H1 (cell line): ENCODE measurements around the gene TAF8. TPM values are rescaled to one million over a fixed set of nuclear protein-coding genes. Genes with fewer than 3 reads are reported as not detected.

Source experiments
- CTCF ChIA-PET: fragments of 300-600 bp; sonication (Branson Sonifier 250); formaldehyde crosslinking; loops from one replicate; lab custom pipeline; 2021; ENCODE audit not compliant: partially characterized antibody; lab: Charles Lee
- POLR2A ChIA-PET: fragments of 300-600 bp; sonication (Branson Sonifier 250); formaldehyde crosslinking; loops from one replicate; lab custom pipeline; 2021; ENCODE audit warnings: inconsistent platforms; ENCODE audit not compliant: partially characterized antibody; lab: Charles Lee
- DNase-seq, 2 experiments: peaks; one replicate each; pipeline versions ENCODE4 v3.0.0 to v3.0.0-alpha.2; 2010 to 2022; ENCODE audit warnings: low spot score in 2 of 2, low read depth in 1 of 2, mixed read lengths in 1 of 2
- FAIRE-seq: peaks from 2 replicates; lab custom pipeline; 2011; peaks lifted over from hg19 to GRCh38; lab: Jason Lieb, UNC
- H2AFZ ChIP-seq: 2 replicates; pipeline ENCODE4 v1.8.1; 2012; ENCODE audit warnings: low read length, inconsistent platforms
- H2AK5ac ChIP-seq: 2 replicates; pipeline ENCODE4 v1.6.1; 2013; ENCODE audit warnings: low read depth, low read length
- H2BK120ac ChIP-seq: replicated peaks from 2 replicates; pipeline ENCODE3; 2013; ENCODE audit warnings: low read depth, low read length, inconsistent platforms
- H2BK12ac ChIP-seq: 2 replicates; pipeline ENCODE4 v1.6.1; 2013; ENCODE audit warnings: low read depth, low read length
- H2BK15ac ChIP-seq: 2 replicates; pipeline ENCODE4 v1.6.1; 2013; ENCODE audit warnings: low read length
- H2BK20ac ChIP-seq: 2 replicates; pipeline ENCODE4 v1.6.1; 2013; ENCODE audit warnings: low read length
- H2BK5ac ChIP-seq: 2 replicates; pipeline ENCODE4 v1.6.1; 2013; ENCODE audit warnings: low read depth, low read length
- H3K14ac ChIP-seq: 2 replicates; pipeline ENCODE4 v1.6.1; 2013; ENCODE audit warnings: inconsistent platforms; ENCODE audit not compliant: insufficient read length
- H3K18ac ChIP-seq: 2 replicates; pipeline ENCODE4 v1.6.1; 2013; ENCODE audit warnings: low read length; ENCODE audit errors: extremely low read depth
- H3K23ac ChIP-seq: 2 replicates; pipeline ENCODE4 v1.6.1; 2013; ENCODE audit warnings: inconsistent platforms; ENCODE audit not compliant: insufficient read length
- H3K23me2 ChIP-seq: 2 replicates; pipeline ENCODE4 v1.6.1; 2013; ENCODE audit warnings: low read depth, low read length
- H3K27ac ChIP-seq: 2 replicates; pipeline ENCODE4 v1.6.1; 2011; ENCODE audit warnings: low read depth, low read length, inconsistent platforms
- H3K27me3 ChIP-seq, 4 experiments: replicated peaks in 1 of 4; 1 replicate in 1 of 4; 2 replicates in 3 of 4; pipeline versions ENCODE4 v1.6.1 to v1.8.1; 2011 to 2013; ENCODE audit warnings: low read length in 3 of 4, mild to moderate bottlenecking in 3 of 4, inconsistent platforms in 2 of 4, mixed read lengths in 2 of 4, moderate library complexity in 1 of 4; ENCODE audit not compliant: control insufficient read depth in 3 of 4, insufficient read depth in 3 of 4; ENCODE audit errors: extremely low read depth in 1 of 4
- H3K36me3 ChIP-seq, 4 experiments: 2 replicates each; pipeline versions ENCODE4 v1.6.1 to v1.8.1; 2011 to 2013; ENCODE audit warnings: mild to moderate bottlenecking in 4 of 4, low read length in 3 of 4, moderate library complexity in 2 of 4, control low read depth in 1 of 4, inconsistent platforms in 1 of 4; ENCODE audit not compliant: insufficient read depth in 4 of 4, control insufficient read depth in 2 of 4
- H3K4ac ChIP-seq: replicated peaks from 2 replicates; pipeline ENCODE3; 2013; ENCODE audit warnings: low read length, low read depth, mixed read lengths, inconsistent platforms; ENCODE audit not compliant: insufficient read length
- H3K4me1 ChIP-seq, 4 experiments: replicated peaks in 1 of 4; 1 replicate in 1 of 4; 2 replicates in 3 of 4; pipeline versions ENCODE4 v1.6.1 to v1.8.1; 2011 to 2013; ENCODE audit warnings: low read length in 3 of 4, inconsistent platforms in 2 of 4, mixed read lengths in 1 of 4; ENCODE audit not compliant: insufficient read depth in 4 of 4, control insufficient read depth in 3 of 4
- H3K4me2 ChIP-seq, 2 experiments: 2 replicates each; pipeline versions ENCODE4 v1.6.1 to v1.8.1; 2011 to 2013; ENCODE audit warnings: low read depth in 2 of 2, low read length in 2 of 2, control low read depth in 1 of 2, inconsistent platforms in 1 of 2, mild to moderate bottlenecking in 1 of 2; ENCODE audit not compliant: insufficient read depth in 1 of 2
- H3K4me3 ChIP-seq, 4 experiments: fragments of 200-600, 300-600 bp in 1 of 4; sonication (generic), shearing (Covaris generic), sonication (Bioruptor Twin) in 1 of 4; 2 replicates each; pipeline versions ENCODE4 v1.5.1 to v1.8.1; 2011 to 2016; ENCODE audit warnings: low read length in 4 of 4, low read depth in 3 of 4, control low read depth in 2 of 4, inconsistent platforms in 2 of 4, mild to moderate bottlenecking in 2 of 4, mixed read lengths in 1 of 4, moderate library complexity in 1 of 4; ENCODE audit not compliant: insufficient read depth in 2 of 4; ENCODE audit errors: extremely low read depth in 1 of 4
- H3K56ac ChIP-seq: replicated peaks from 2 replicates; pipeline ENCODE3; 2013; ENCODE audit warnings: low read depth, mild to moderate bottlenecking, mixed read lengths, low read length, inconsistent platforms; ENCODE audit not compliant: insufficient read length
- H3K79me1 ChIP-seq: 2 replicates; pipeline ENCODE4 v1.6.1; 2013; ENCODE audit warnings: low read depth, low read length, control low read depth
- H3K79me2 ChIP-seq, 2 experiments: 2 replicates each; pipeline versions ENCODE4 v1.6.1 to v1.8.1; 2012 to 2013; ENCODE audit warnings: low read length in 2 of 2, mild to moderate bottlenecking in 2 of 2, inconsistent platforms in 1 of 2; ENCODE audit not compliant: insufficient read depth in 2 of 2, control insufficient read depth in 1 of 2
- H3K9ac ChIP-seq, 4 experiments: replicated peaks in 1 of 4; 1 replicate in 1 of 4; 2 replicates in 3 of 4; pipeline versions ENCODE4 v1.6.1 to v1.8.1; 2011 to 2013; ENCODE audit warnings: low read depth in 3 of 4, low read length in 3 of 4, control low read depth in 2 of 4, mild to moderate bottlenecking in 2 of 4, moderate library complexity in 2 of 4, inconsistent platforms in 1 of 4; ENCODE audit errors: extremely low read depth in 1 of 4
- H3K9me3 ChIP-seq, 2 experiments: 2 replicates each; pipeline versions ENCODE4 v1.6.1 to v1.8.1; 2012 to 2013; ENCODE audit warnings: mild to moderate bottlenecking in 2 of 2, moderate library complexity in 2 of 2, control low read depth in 1 of 2, inconsistent platforms in 1 of 2, low read depth in 1 of 2, low read length in 1 of 2, mixed read lengths in 1 of 2; ENCODE audit not compliant: insufficient read depth in 2 of 2
- H4K20me1 ChIP-seq, 2 experiments: replicated peaks in 1 of 2; 2 replicates each; pipeline versions ENCODE3 to v1.8.1; 2011 to 2013; ENCODE audit warnings: inconsistent platforms in 2 of 2, low read length in 2 of 2, mild to moderate bottlenecking in 1 of 2; ENCODE audit not compliant: insufficient read depth in 2 of 2, control insufficient read depth in 1 of 2
- H4K5ac ChIP-seq: 2 replicates; pipeline ENCODE4 v1.6.1; 2013; ENCODE audit warnings: low read length, low read depth, mixed read lengths, inconsistent platforms; ENCODE audit not compliant: insufficient read length
- H4K8ac ChIP-seq: 2 replicates; pipeline ENCODE4 v1.8.0; 2013; ENCODE audit warnings: mild to moderate bottlenecking, moderate library complexity, low read length, inconsistent platforms; ENCODE audit not compliant: insufficient read depth; ENCODE audit errors: extremely low read depth
- H4K91ac ChIP-seq: replicated peaks from 2 replicates; pipeline ENCODE3; 2013; ENCODE audit warnings: low read length, mixed read lengths, inconsistent platforms; ENCODE audit not compliant: insufficient read length
- ATF3 ChIP-seq: IDR thresholded peaks from 2 replicates; pipeline ENCODE4 v1.6.1; 2011; ENCODE audit warnings: low read depth, mild to moderate bottlenecking, low read length; ENCODE audit not compliant: insufficient read depth
- CHD1 ChIP-seq: IDR thresholded peaks from 2 replicates; pipeline ENCODE4 v1.6.1; 2012; ENCODE audit warnings: low read depth, low read length, improper control_type of control experiment
- CTBP2 ChIP-seq: IDR thresholded peaks from 2 replicates; pipeline ENCODE4 v1.7.0; 2011; ENCODE audit warnings: borderline replicate concordance, mild to moderate bottlenecking, moderate library complexity, mixed read lengths, low read length; ENCODE audit not compliant: insufficient read depth, insufficient read length
- EP300 ChIP-seq, 2 experiments: IDR thresholded peaks; 1 replicate in 1 of 2; 2 replicates in 1 of 2; pipeline ENCODE4 v1.6.1; 2011 to 2012; ENCODE audit warnings: low read depth in 2 of 2, low read length in 2 of 2, mild to moderate bottlenecking in 2 of 2, borderline replicate concordance in 1 of 2, inconsistent platforms in 1 of 2, moderate library complexity in 1 of 2
- EZH2 ChIP-seq: fragments of 200-600 bp; sonication (generic); IDR thresholded peaks from 2 replicates; pipeline ENCODE4 v1.7.1; 2012; ENCODE audit warnings: low read depth, mild to moderate bottlenecking, moderate library complexity, low read length, inconsistent platforms; ENCODE audit not compliant: severe bottlenecking
- JUN ChIP-seq: IDR thresholded peaks from 2 replicates; pipeline ENCODE4 v1.6.1; 2011; ENCODE audit warnings: low read depth, mild to moderate bottlenecking, improper control_type of control experiment, low read length
- KDM1A ChIP-seq: fragments of 200-600, 300-600 bp; sonication (generic); IDR thresholded peaks from 2 replicates; pipeline ENCODE4 v1.7.1; 2016; ENCODE audit warnings: mild to moderate bottlenecking, low read length, borderline replicate concordance
- MAFK ChIP-seq: IDR thresholded peaks from 2 replicates; pipeline ENCODE4 v1.6.1; 2012; ENCODE audit warnings: low read depth, mild to moderate bottlenecking, improper control_type of control experiment, low read length
- RBBP5 ChIP-seq: IDR thresholded peaks from 2 replicates; pipeline ENCODE4 v1.7.1; 2012; ENCODE audit warnings: low read depth, mild to moderate bottlenecking, inconsistent platforms, low read length, moderate library complexity, borderline replicate concordance
- YY1 ChIP-seq: IDR thresholded peaks from 2 replicates; pipeline ENCODE4 v1.6.1; 2011; ENCODE audit warnings: low read depth, mild to moderate bottlenecking, low read length
- WGBS, 2 experiments: shearing (Covaris generic) in 1 of 2; methylation state at CpG; one replicate each; pipeline versions ENCODE4 v1.1.6 to v1.1.7; 2013 to 2015; ENCODE audit warnings: low lambda C conversion rate in 2 of 2, mixed read lengths in 2 of 2, inconsistent platforms in 1 of 2, low coverage in 1 of 2, missing lambda C conversion rate in 1 of 2; ENCODE audit not compliant: insufficient replicate concordance in 2 of 2, insufficient coverage in 1 of 2, insufficient read length in 1 of 2; ENCODE audit errors: extremely low coverage in 1 of 2, missing lambda C conversion rate in 1 of 2; 5-methylcytosine and 5-hydroxymethylcytosine counted together
- polyA plus RNA-seq, 7 experiments: library from polyadenylated mRNA; depleted of rRNA in 3 of 7; stranded (reverse) in 5 of 7; unstranded in 2 of 7; fragments of >200 nt in 5 of 7; fragments of 200-250 nt in 2 of 7; gene quantifications; 1 replicate in 5 of 7; 2 replicates in 1 of 7; 4 replicates in 1 of 7; pipeline versions ENCODE4 v1.2.1 to v1.2.3, GENCODE V29; 2011 to 2013; ENCODE audit warnings: missing spikeins in 2 of 7, mixed read lengths in 2 of 7
- total RNA-seq: library from RNA; stranded (reverse); fragmentation: NEBNext Ultra II Directional; extraction: Animal tissue kit (Norgen Biotek cat#: 25700); gene quantifications from 2 replicates; pipeline ENCODE4 v1.2.1, GENCODE V29; 2021

TAF8 gene
- total and polyA plus RNA-seq, 2 of the 8 experiments (the other 6 are each of a cell fraction or from before 2014, with no cell fraction given), result 32.2 to 34.0 TPM

- Histone ChIP-seq H2BK20ac (no peak overlapping the region), H3K23ac (no peak overlapping the region), H3K4me2 (no peak overlapping the region), H3K18ac (no peak overlapping the region), H3K4me1 (no peaks in the 10 kb centered on the region), H3K27ac (no peak overlapping the region), H3K36me3 (peaks cover 22 to 76% (median 48%) of the 10 kb centered on the region in 4 experiments), H3K9ac (no peak overlapping the region), H3K14ac (no peak overlapping the region), H4K91ac (no peak overlapping the region), H4K20me1 (no peaks in the 10 kb centered on the region), H3K79me2 (no peaks in the 10 kb centered on the region), H3K27me3 (no peaks in the 10 kb centered on the region), H2AFZ (no peak overlapping the region), H3K4ac (no peak overlapping the region), H4K8ac (no peak overlapping the region), H2BK5ac (no peak overlapping the region), H3K23me2 (no peaks in the 10 kb centered on the region), H4K5ac (no peak overlapping the region), H2BK12ac (no peak overlapping the region), H2BK15ac (no peak overlapping the region), H3K4me3 (no peak overlapping the region), H3K79me1 (no peaks in the 10 kb centered on the region), H3K56ac (no peak overlapping the region), H3K9me3 (no peaks in the 10 kb centered on the region), H2BK120ac (no peak overlapping the region), H2AK5ac (no peak overlapping the region)
- ChIA-PET CTCF (interaction anchor here (1.3 kb wide), 1 partner anchor 9 kb away, joined by 4 read pairs; no protein-coding TSS in a partner anchor), POLR2A (interaction anchor here (1.1 to 1.5 kb wide), 3 partner anchors 8 to 268 kb away, joined by 3 to 5 read pairs (median 3); partner anchors contain the start of gene TAF8)
- no peak for FAIRE-seq
- 86% methylated on average over 5 of the region's 5 CpGs; no CpG with 5 or more reads in 1 of the 2 experiments for WGBS, 2 experiments
- no peak for DNase-seq
- TF ChIP-seq EZH2 (no peak), JUN (no peak), CTBP2 (no peak), MAFK (no peak), RBBP5 (no peak), CHD1 (no peak), KDM1A (no peak), ATF3 (no peak), EP300 (IDR thresholded peaks at IDR 0.05; ENCODE audit: borderline replicate concordance in 1 of 2, low read depth in 2 of 2, low read length in 2 of 2) (no peak), YY1 (no peak)
These were observed 9.4 kb downstream of the TAF8 start for GRCh38 chr6:42059743-42060142.
